HL-60 (cell line): ENCODE measurements around the gene C8G.

Experiments used
- GABPA ChIP-seq: IDR thresholded peaks from 2 replicates; pipeline ENCODE4 v1.6.1; 2012; ENCODE audit warnings: low read depth
- TF ChIP-seq, protein P1 (sequence below): IDR thresholded peaks from one replicate; pipeline ENCODE4 v1.5.1; 2011; ENCODE audit warnings: low read length, control low read depth, inconsistent platforms; ENCODE audit not compliant: insufficient read depth

DNA sequence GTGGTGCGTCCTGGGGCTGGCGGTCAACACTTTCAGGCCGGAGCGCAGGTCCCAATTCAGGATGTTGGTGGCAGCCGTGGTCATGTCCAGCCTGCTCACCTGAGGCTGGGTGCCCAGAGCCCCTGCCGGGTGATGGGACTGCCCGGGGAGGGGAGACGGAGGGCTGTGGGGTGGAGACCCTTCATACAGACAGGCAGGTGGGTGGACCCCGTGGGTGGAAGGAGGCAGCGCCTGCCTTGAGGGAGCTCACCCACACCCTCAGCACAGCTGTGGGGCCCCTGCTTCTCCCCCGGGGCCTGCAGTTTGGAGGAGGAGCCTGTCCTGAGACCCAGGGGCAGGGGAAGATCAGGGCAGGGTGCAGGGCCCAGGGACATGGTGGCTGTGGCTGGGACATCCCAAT, 25.3 kb downstream of the C8G start:
- TF ChIP-seq, protein P1, sequence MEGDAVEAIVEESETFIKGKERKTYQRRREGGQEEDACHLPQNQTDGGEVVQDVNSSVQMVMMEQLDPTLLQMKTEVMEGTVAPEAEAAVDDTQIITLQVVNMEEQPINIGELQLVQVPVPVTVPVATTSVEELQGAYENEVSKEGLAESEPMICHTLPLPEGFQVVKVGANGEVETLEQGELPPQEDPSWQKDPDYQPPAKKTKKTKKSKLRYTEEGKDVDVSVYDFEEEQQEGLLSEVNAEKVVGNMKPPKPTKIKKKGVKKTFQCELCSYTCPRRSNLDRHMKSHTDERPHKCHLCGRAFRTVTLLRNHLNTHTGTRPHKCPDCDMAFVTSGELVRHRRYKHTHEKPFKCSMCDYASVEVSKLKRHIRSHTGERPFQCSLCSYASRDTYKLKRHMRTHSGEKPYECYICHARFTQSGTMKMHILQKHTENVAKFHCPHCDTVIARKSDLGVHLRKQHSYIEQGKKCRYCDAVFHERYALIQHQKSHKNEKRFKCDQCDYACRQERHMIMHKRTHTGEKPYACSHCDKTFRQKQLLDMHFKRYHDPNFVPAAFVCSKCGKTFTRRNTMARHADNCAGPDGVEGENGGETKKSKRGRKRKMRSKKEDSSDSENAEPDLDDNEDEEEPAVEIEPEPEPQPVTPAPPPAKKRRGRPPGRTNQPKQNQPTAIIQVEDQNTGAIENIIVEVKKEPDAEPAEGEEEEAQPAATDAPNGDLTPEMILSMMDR: no peak
- TF ChIP-seq GABPA: no peak
